GDM1 (cell line): ENCODE results near the gene TMEM117.

ENCODE experiments used
- DNase-seq: peaks from one replicate; lab custom pipeline; 2025; lab: John Stamatoyannopoulos, UW

The TMEM117 gene

DNA sequence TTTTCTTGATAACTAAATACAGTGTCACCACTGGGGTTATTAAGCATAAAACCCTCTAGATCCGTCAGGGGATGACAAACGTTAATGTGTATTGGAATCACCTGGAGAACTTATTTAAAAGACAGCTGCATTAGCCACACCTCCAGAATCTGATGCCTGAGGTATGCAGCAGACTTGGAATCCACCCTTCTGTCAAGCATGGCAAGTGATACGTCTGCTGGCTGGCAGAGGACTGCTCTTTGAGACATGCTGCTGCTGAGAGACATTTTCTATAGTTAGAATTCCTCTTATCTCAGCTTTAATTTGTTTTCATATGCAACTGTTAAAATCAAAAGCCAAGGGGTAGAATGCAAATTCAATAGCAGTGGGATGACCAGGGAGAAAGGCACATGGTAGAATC is 544.0 kb downstream of the TMEM117 start:
- no peak for DNase-seq

DNA sequence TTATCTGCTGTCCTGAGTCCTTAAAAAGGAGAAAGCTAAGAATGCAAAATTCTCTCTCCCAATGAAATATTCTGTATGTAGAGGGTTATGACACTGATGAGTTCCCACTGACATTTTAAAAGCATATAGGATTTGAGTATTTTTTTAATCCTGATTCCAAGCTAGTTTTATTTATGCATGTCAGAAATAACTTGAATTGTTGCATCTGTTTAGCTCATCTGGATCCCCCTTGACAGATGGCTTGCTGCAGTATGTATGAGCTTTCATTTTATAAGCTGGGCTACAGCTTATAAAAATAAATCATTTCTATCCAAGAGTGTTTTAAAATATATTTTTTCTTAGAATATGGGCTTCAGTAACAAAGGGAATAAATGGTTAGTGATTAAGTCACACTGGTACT is 545.0 kb downstream of the TMEM117 start:
- DNase-seq: no peak

GRCh38 chr12:44381341-44381740 is 545.5 kb downstream of the TMEM117 start:
- no peak for DNase-seq

DNA sequence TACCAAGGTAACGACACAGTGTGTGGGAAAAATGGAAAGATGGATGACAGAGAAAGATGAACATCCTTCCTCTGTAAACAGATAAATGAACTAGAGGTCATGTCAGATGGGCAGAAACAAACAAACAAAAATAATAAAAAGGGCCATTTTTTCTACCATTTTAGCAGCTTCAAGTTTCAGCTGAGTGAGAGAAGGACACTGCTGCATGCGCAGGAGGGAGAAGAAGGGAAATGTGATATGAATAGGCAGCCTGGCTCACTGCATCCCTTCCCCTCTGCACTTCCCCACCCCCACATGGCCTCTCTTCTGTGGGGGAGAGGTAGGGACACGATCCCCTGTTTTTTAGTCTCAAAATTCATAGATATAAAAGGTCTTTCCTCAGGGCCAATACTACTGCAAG is 548.3 kb downstream of the TMEM117 start:
- no peak for DNase-seq

- DNase-seq: no peak
These were observed 550.1 kb downstream of the TMEM117 start for GRCh38 chr12:44385964-44386363.

DNA sequence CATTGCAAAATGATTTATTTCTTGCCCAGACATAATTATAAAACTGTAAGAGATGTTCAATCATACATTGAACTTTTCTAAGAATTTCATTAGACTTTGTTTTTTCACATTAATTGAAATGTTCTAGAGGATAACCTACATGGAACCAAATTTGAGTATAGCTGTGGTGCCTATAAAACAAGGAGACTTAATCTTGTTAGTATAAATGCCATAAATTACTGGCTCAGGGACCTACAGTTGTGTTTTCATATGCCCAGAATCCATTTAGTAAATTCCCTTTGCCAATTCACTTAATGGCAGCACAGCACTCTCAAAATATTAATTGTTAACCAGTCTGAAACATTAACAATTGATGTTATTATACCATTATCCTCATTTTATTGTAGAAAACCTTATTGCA is 551.7 kb downstream of the TMEM117 start:
- DNase-seq: no peak

DNA sequence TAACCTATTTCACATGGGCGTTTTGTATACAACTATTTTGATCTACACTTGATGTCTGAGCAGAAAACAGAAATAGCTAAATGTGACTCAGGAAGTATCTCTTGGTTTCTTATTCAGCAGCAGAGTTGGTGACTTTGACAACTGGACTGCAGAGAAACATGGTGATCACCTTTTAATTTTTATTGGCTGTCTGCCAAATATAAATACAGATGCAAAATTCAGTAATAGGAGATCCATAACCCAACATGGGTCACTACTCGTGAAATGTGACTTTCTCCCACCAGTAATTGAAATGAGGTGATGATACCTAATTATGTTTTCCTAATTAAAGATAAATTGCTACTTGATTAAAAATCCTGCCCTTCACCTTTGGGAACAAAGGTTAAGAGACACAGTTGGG is 553.2 kb downstream of the TMEM117 start:
- no peak for DNase-seq

- DNase-seq: no peak
These were observed 554.0 kb downstream of the TMEM117 start for GRCh38 chr12:44389896-44390295.

- DNase-seq: no peak
These were observed 561.8 kb downstream of the TMEM117 start for GRCh38 chr12:44397631-44398030.

DNA sequence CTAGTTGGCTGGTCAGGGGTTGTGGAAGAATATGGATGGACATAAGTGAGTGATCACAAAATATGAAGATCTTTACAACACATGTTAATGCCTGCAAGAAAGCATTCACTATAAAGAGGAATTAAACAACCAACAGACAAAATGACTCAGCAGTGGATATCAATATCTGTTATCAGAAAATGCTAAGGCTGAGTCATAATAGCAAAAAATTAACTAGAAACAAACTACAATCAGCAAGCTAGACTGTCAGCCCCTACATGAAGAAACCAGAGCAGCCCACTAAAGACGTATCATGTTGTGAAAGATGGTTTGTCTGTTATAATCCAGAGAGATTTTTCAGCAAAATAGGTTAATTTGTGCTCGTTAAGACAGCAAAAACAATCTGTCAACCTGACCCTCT is 567.3 kb downstream of the TMEM117 start:
- DNase-seq: no peak

- DNase-seq: no peak
These were observed 569.4 kb downstream of the TMEM117 start for GRCh38 chr12:44405297-44405696.

GRCh38 chr12:44422559-44422958 is 586.7 kb downstream of the TMEM117 start:
- DNase-seq: no peak

DNA sequence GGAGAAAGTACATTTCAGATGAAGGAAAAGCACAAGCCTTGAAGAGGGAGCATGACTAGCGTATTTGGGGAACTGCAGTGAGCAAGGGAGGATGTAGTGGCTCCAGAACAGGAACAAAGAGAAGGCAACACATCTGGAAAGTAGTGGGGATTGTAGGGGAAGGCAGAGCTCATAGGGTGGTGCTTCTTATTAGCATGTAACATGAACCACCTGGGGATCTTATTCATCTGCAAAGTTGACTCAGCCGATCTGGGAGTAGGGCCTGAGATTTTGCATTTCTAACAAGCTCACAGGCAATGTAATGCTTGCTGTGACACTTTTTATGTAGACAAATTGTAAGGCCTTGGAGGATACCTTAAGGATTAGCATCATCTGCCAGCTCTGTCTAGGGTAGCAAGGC is 592.9 kb downstream of the TMEM117 start:
- DNase-seq: no peak

GRCh38 chr12:44431647-44432343 is 595.9 kb downstream of the TMEM117 start:
- DNase-seq: no peak

- no peak for DNase-seq
These were observed 597.8 kb downstream of the TMEM117 start for GRCh38 chr12:44433659-44434058.

DNA sequence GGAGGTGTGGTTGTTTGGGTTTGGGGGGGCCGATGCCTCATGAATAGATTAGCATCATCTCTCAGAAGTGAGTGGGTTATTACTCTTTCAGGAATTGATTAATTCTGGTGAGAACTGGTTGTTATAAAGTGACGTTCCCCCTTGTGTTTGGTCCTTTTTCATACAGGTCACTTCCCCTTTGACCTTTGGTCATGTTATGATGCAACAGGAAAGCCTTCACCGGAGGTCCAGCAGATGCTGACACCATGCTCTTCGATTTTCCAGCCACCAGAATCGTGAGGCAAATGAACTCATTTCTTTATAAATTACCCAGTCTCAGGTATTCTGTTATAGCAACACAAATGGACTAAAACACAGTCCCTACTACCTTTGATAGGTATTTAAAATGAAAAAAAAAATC is 600.9 kb downstream of the TMEM117 start:
- DNase-seq: no peak
